ENCODE data around the gene GPR65. TPM values are rescaled to one million over a fixed set of nuclear protein-coding genes. Genes with fewer than 3 reads are reported as not detected.

GPR65 gene
- total RNA-seq, 3 donors from 2014 or later (not counting 1 experiment from before 2014, with no cell fraction given) = 37.6 to 47.4 (median 40.3) TPM

DNA sequence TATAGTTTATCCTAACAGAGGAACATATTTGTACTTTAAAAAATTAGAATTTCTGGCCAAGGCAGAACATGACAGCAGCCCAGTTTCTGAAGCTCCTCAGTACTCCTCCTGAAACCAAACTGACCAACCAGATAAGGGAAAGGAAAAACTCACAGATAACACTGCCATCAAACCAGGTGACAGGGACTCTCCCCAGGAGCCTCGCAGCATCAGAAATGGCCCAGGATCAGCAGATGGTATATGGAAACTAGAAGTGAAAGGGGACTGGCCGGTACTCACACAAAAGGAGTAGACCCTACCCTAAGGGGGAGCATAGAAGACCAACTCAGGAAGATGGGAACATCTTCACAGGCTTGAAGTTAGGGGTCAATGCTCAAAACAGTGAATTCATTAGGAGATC, 33.9 kb upstream of the GPR65 start:
- Mint-ChIP-seq H3K4me1 (peaks cover 6 to 16% of the 10 kb centered on the region in 2 donors), H3K9me3 (no peaks in the 10 kb centered on the region), H3K27me3 (ENCODE audit: low read depth in 2 of 2) (no peaks in the 10 kb centered on the region), H3K4me3 (no peak overlapping the region), H3K27ac (peak overlapping the region; percentile 53 to 57), H3K36me3 (peaks cover 41% of the 10 kb centered on the region)
- no CpG with 5 or more reads among the region's 2 CpGs for WGBS (ENCODE audit: insufficient coverage)
- Histone ChIP-seq H3K27me3 (ENCODE audit: control insufficient read depth, insufficient read depth, low read length) (no peaks in the 10 kb centered on the region), H3K9me3 (ENCODE audit: control insufficient read depth, insufficient read depth, low read length) (no peaks in the 10 kb centered on the region), H3K4me1 (ENCODE audit: control insufficient read depth, insufficient read depth, low read length) (no peaks in the 10 kb centered on the region), H3K36me3 (ENCODE audit: control insufficient read depth, insufficient read depth, low read length) (peaks cover 60% of the 10 kb centered on the region), H3K27ac (ENCODE audit: low read length) (no peak overlapping the region), H3K4me3 (ENCODE audit: low read length) (no peak overlapping the region)
- ATAC-seq (no peak), DNase-seq (no peak)
- intact Hi-C loops (cut with micrococcal nuclease) = no loop called here
- TF ChIP-seq, protein P1, sequence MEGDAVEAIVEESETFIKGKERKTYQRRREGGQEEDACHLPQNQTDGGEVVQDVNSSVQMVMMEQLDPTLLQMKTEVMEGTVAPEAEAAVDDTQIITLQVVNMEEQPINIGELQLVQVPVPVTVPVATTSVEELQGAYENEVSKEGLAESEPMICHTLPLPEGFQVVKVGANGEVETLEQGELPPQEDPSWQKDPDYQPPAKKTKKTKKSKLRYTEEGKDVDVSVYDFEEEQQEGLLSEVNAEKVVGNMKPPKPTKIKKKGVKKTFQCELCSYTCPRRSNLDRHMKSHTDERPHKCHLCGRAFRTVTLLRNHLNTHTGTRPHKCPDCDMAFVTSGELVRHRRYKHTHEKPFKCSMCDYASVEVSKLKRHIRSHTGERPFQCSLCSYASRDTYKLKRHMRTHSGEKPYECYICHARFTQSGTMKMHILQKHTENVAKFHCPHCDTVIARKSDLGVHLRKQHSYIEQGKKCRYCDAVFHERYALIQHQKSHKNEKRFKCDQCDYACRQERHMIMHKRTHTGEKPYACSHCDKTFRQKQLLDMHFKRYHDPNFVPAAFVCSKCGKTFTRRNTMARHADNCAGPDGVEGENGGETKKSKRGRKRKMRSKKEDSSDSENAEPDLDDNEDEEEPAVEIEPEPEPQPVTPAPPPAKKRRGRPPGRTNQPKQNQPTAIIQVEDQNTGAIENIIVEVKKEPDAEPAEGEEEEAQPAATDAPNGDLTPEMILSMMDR (IDR thresholded peaks at IDR 0.05) = no peak

DNA sequence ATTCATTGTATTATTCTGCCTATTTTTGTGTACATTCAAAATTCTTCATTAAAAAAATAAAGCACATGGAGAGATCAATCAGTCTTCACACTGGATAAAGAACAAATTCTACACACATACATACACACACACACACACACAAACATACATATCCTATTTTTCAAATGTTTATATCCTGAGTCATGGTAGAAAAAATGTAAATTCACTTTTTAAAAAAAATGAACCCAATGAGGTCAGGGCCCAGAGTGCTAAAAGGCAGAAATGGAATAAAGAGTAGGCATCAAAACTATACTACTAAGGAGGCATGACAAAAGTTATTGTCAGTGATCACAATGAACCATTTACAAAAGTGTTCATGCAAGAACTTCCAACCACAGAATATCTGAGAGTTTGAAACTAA, 29.3 kb upstream of the GPR65 start:
- Histone ChIP-seq H3K27me3 (ENCODE audit: control insufficient read depth, insufficient read depth, low read length) (no peaks in the 10 kb centered on the region), H3K36me3 (ENCODE audit: control insufficient read depth, insufficient read depth, low read length) (peaks cover 47% of the 10 kb centered on the region), H3K27ac (ENCODE audit: low read length) (no peak overlapping the region), H3K4me3 (ENCODE audit: low read length) (no peak overlapping the region), H3K4me1 (ENCODE audit: control insufficient read depth, insufficient read depth, low read length) (no peaks in the 10 kb centered on the region), H3K9me3 (ENCODE audit: control insufficient read depth, insufficient read depth, low read length) (no peaks in the 10 kb centered on the region)
- intact Hi-C loops (cut with micrococcal nuclease) = no loop called here
- peaks cover 17 to 19% of the 10 kb centered on the region in 2 donors for H3K4me1 Mint-ChIP-seq
- DNase-seq (no peak), ATAC-seq (no peak)
- H3K36me3 Mint-ChIP-seq = peaks cover 34% of the 10 kb centered on the region
- H3K4me3 Mint-ChIP-seq = no peak overlapping the region
- H3K27me3 Mint-ChIP-seq (ENCODE audit: low read depth in 2 of 2) = no peaks in the 10 kb centered on the region
- peak overlapping the region; percentile 47 for H3K27ac Mint-ChIP-seq
- TF ChIP-seq, protein P1 (IDR thresholded peaks at IDR 0.05) = no peak
- peaks cover 0 to 3% of the 10 kb centered on the region in 2 donors for H3K9me3 Mint-ChIP-seq

DNA sequence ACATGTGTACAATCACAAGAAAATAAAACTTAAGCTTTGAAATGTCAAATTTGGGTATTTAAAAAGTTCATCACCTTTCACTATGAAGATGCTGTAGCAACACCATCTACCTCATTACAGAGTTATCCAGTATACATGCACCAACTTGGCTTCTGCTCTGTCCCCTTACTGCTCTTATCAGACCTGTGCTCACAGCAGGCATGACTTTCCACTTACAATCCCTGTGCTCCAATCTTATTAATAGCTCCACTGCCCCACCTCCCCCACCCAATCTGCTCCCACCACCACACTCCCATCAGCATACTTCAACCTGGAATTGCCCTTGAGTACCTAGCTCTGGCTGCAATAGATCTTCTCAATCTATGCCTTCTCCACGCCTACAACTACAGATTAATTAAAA, 25.2 kb upstream of the GPR65 start:
- Mint-ChIP-seq H3K27ac (no peak overlapping the region), H3K9me3 (peaks cover 0 to 3% of the 10 kb centered on the region in 2 donors), H3K4me3 (no peak overlapping the region), H3K36me3 (peaks cover 24% of the 10 kb centered on the region), H3K27me3 (ENCODE audit: low read depth in 2 of 2) (no peaks in the 10 kb centered on the region), H3K4me1 (peaks cover 6 to 13% of the 10 kb centered on the region in 2 donors)
- no peaks in the 10 kb centered on the region for H3K9me3 ChIP-seq (ENCODE audit: control insufficient read depth, insufficient read depth, low read length)
- H3K4me3 ChIP-seq (ENCODE audit: low read length) = no peak overlapping the region
- peaks cover 49% of the 10 kb centered on the region for H3K36me3 ChIP-seq (ENCODE audit: control insufficient read depth, insufficient read depth, low read length)
- no peak for DNase-seq
- TF ChIP-seq, protein P1 (IDR thresholded peaks at IDR 0.05) = no peak
- WGBS (ENCODE audit: insufficient coverage) = 100% methylated on average over 1 of the region's 1 CpG
- H3K4me1 ChIP-seq (ENCODE audit: control insufficient read depth, insufficient read depth, low read length) = no peaks in the 10 kb centered on the region
- H3K27me3 ChIP-seq (ENCODE audit: control insufficient read depth, insufficient read depth, low read length) = no peaks in the 10 kb centered on the region
- intact Hi-C loops (cut with micrococcal nuclease) = no loop called here
- ATAC-seq = no peak
- H3K27ac ChIP-seq (ENCODE audit: low read length) = no peak overlapping the region

DNA sequence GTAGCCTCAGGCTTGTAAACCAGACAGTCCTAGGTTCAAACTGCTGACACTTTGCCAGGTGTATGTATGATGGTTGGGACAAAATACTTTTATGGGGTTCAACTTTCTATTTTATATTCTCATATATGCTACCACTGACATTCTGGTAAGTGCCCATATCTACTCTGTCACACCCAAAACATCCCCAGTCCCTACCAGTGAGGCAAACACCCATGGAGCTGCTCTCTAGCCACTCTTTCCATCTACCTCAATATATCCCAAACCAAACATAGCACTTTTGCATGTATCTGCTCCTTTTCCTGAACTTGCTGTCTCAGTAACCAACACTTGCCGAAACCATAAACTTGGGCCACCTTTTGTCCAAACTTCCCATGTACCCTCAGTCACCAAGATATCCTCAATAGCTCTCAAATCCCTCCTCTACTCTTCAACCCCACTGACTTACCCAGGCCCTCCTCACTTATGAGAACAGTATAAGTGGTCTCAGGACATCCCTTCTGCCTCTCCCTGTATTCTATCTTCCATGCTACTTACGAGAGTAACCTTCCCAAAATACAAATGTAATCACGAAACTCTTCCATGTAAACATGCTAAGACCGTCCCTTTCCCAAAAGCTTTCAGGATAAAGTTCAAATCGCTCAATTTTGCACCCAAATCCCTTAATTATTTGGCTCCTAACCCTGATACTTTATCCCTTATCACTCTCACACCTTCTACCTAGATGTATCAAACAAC, 15.5 kb upstream of the GPR65 start:
- Histone ChIP-seq H3K4me1 (ENCODE audit: control insufficient read depth, insufficient read depth, low read length) (peaks cover 28% of the 10 kb centered on the region), H3K36me3 (ENCODE audit: control insufficient read depth, insufficient read depth, low read length) (peaks cover 22% of the 10 kb centered on the region), H3K9me3 (ENCODE audit: control insufficient read depth, insufficient read depth, low read length) (no peaks in the 10 kb centered on the region), H3K27me3 (ENCODE audit: control insufficient read depth, insufficient read depth, low read length) (no peaks in the 10 kb centered on the region), H3K27ac (ENCODE audit: low read length) (no peak overlapping the region), H3K4me3 (ENCODE audit: low read length) (no peak overlapping the region)
- Mint-ChIP-seq H3K4me1 (peaks cover 60 to 65% of the 10 kb centered on the region in 2 donors), H3K9me3 (no peaks in the 10 kb centered on the region), H3K27me3 (ENCODE audit: low read depth in 2 of 2) (no peaks in the 10 kb centered on the region), H3K36me3 (peaks cover 16% of the 10 kb centered on the region), H3K4me3 (no peak overlapping the region), H3K27ac (peak overlapping the region; percentile 67 to 97)
- no peak for DNase-seq
- WGBS (ENCODE audit: insufficient coverage) = 85% methylated on average over 5 of the region's 5 CpGs
- TF ChIP-seq, protein P1 (IDR thresholded peaks at IDR 0.05) = no peak
- intact Hi-C loops (cut with micrococcal nuclease) = no loop called here
- no peak for ATAC-seq
